ENCODE results near the gene MORC4.

Gene MORC4

GRCh38 chrX:106921637-106922036 is 78.4 kb downstream of the MORC4 start:
- no peak for DNase-seq (ENCODE audit: low read depth)
- no peak for TF ChIP-seq CTCF (IDR thresholded peaks at IDR 0.05; ENCODE audit: low read depth, low read length, missing control alignments)
- H3K4me3 ChIP-seq (ENCODE audit: low read depth, low read length), result no peak overlapping the region

- H3K4me3 ChIP-seq (ENCODE audit: low read depth, low read length), result no peak within 1 kb of the TSS
- no peak for DNase-seq (ENCODE audit: low read depth)
- TF ChIP-seq CTCF (IDR thresholded peaks at IDR 0.05; ENCODE audit: low read depth, low read length, missing control alignments), result no peak
These were observed 80.0 kb downstream of the MORC4 start, which contains the start of gene CLDN2 for GRCh38 chrX:106919932-106920452. CLDN2 (plus strand) TSS chrX:106920402; CDS start chrX:106928229, 7,827 bp downstream.

GRCh38 chrX:106917830-106918500 is 82.0 kb downstream of the MORC4 start:
- H3K4me3 ChIP-seq (ENCODE audit: low read depth, low read length), result no peak overlapping the region
- no peak for DNase-seq (ENCODE audit: low read depth)
- TF ChIP-seq CTCF (IDR thresholded peaks at IDR 0.05; ENCODE audit: low read depth, low read length, missing control alignments), result no peak

- no peak for TF ChIP-seq CTCF (IDR thresholded peaks at IDR 0.05; ENCODE audit: low read depth, low read length, missing control alignments)
- no peak for DNase-seq (ENCODE audit: low read depth)
- no peak overlapping the region for H3K4me3 ChIP-seq (ENCODE audit: low read depth, low read length)
These were observed 87.1 kb downstream of the MORC4 start for GRCh38 chrX:106912864-106913263.

GRCh38 chrX:106906361-106906760 is 93.7 kb downstream of the MORC4 start:
- no peak overlapping the region for H3K4me3 ChIP-seq (ENCODE audit: low read depth, low read length)
- no peak for DNase-seq (ENCODE audit: low read depth)
- no peak for TF ChIP-seq CTCF (IDR thresholded peaks at IDR 0.05; ENCODE audit: low read depth, low read length, missing control alignments)

GRCh38 chrX:106905064-106905708 is 94.8 kb downstream of the MORC4 start:
- H3K4me3 ChIP-seq (ENCODE audit: low read depth, low read length), result no peak overlapping the region
- DNase-seq (ENCODE audit: low read depth), result no peak
- no peak for TF ChIP-seq CTCF (IDR thresholded peaks at IDR 0.05; ENCODE audit: low read depth, low read length, missing control alignments)

All from GM12864 (cell line).